K562 (cell line): ENCODE results near the gene MYH3. TPM values are rescaled to one million over a fixed set of nuclear protein-coding genes. Genes with fewer than 3 reads are reported as not detected.

Experiments used
- ATAC-seq: fragments of 200-7000 bp; cut with Tn5 transposase; 3 replicates; pipeline ENCODE4 v1.9.1; 2020; ENCODE audit warnings: moderate library complexity
- BruUV-seq: library from RNA; stranded (reverse); fragments of 400-500 nt; replicated peaks from 2 replicates; lab custom pipeline; 2021; lab: Mats Ljungman, UMichigan
- CTCF ChIA-PET: fragments of 300-600 bp; formaldehyde crosslinking; extraction: SDS; loops from one replicate; lab custom pipeline; 2021; ENCODE audit warnings: low intra/inter-chr PET ratio; lab: Yijun Ruan, JAX
- POLR2A ChIA-PET: fragments of 300-600, 350-650 bp; sonication (Branson Sonifier 250); formaldehyde crosslinking; extraction: SDS; loops from one replicate; lab custom pipeline; 2021; ENCODE audit warnings: antibody characterized with exemption, inconsistent platforms; lab: Yijun Ruan, JAX
- DNase-seq, 4 experiments: peaks; one replicate each; pipeline versions ENCODE4 v3.0.0 to v3.0.0-alpha.2; 2011 to 2018; ENCODE audit warnings: low spot score in 3 of 4, mixed read lengths in 3 of 4; ENCODE audit errors: extremely low read depth in 1 of 4
- FAIRE-seq: peaks from 2 replicates; lab custom pipeline; 2011; peaks lifted over from hg19 to GRCh38; lab: Jason Lieb, UNC
- H2AFZ ChIP-seq: 2 replicates; pipeline ENCODE4 v1.6.0; 2011; ENCODE audit warnings: low read depth, low read length, control low read depth, inconsistent platforms
- H3K27ac ChIP-seq: fragments of 200-600 bp; 3 replicates; pipeline ENCODE4 v1.8.0; 2011; ENCODE audit warnings: low read depth, mild to moderate bottlenecking, control low read depth, inconsistent platforms, low read length, moderate library complexity, mixed read lengths; ENCODE audit errors: extremely low read depth
- H3K27me3 ChIP-seq, 2 experiments: fragments of 300-600 bp in 1 of 2; 2 replicates in 1 of 2; 3 replicates in 1 of 2; pipeline versions ENCODE4 v1.6.0 to v1.8.0; 2011; ENCODE audit warnings: inconsistent platforms in 2 of 2, low read length in 2 of 2, mild to moderate bottlenecking in 1 of 2, mixed read lengths in 1 of 2, moderate library complexity in 1 of 2; ENCODE audit not compliant: control insufficient read depth in 2 of 2, insufficient read depth in 2 of 2
- H3K36me3 ChIP-seq: fragments of 300-600 bp; 3 replicates; pipeline ENCODE4 v1.8.0; 2011; ENCODE audit warnings: mild to moderate bottlenecking, low read length, inconsistent platforms; ENCODE audit not compliant: control insufficient read depth, insufficient read depth
- H3K4me1 ChIP-seq, 2 experiments: fragments of 200-600 bp in 1 of 2; replicated peaks in 1 of 2; 2 replicates in 1 of 2; 3 replicates in 1 of 2; pipeline versions ENCODE4 v1.5.1 to v1.8.0; 2011; ENCODE audit warnings: inconsistent platforms in 2 of 2, low read length in 2 of 2, mild to moderate bottlenecking in 1 of 2, mixed read lengths in 1 of 2, moderate library complexity in 1 of 2; ENCODE audit not compliant: control insufficient read depth in 2 of 2, insufficient read depth in 2 of 2
- H3K4me2 ChIP-seq: 2 replicates; pipeline ENCODE4 v1.6.1; 2011; ENCODE audit warnings: low read length, control low read depth, inconsistent platforms, mixed read lengths; ENCODE audit not compliant: insufficient read depth
- H3K4me3 ChIP-seq: fragments of 200-600 bp; sonication (generic), shearing (Covaris generic); 2 replicates; pipeline ENCODE4 v1.5.1; 2016; ENCODE audit warnings: control low read depth, inconsistent platforms
- H3K79me2 ChIP-seq: fragments of 200-600 bp; 3 replicates; pipeline ENCODE4 v1.8.0; 2011; ENCODE audit warnings: low read length, inconsistent platforms; ENCODE audit not compliant: control insufficient read depth, insufficient read depth
- H3K9ac ChIP-seq, 2 experiments: 2 replicates each; pipeline versions ENCODE4 v1.6.0 to v1.6.1; 2011; ENCODE audit warnings: low read depth in 2 of 2, low read length in 2 of 2, control low read depth in 1 of 2, inconsistent platforms in 1 of 2, mild to moderate bottlenecking in 1 of 2, mixed read lengths in 1 of 2; ENCODE audit not compliant: insufficient read depth in 1 of 2
- H3K9me1 ChIP-seq: one replicate; pipeline ENCODE4 v1.6.0; 2011; ENCODE audit warnings: inconsistent platforms, mild to moderate bottlenecking, low read length, moderate library complexity; ENCODE audit not compliant: control insufficient read depth, insufficient read depth
- H3K9me3 ChIP-seq: replicated peaks from 2 replicates; pipeline ENCODE4 v1.5.1; 2011; ENCODE audit warnings: low read depth, low read length, inconsistent platforms; ENCODE audit not compliant: control insufficient read depth, insufficient read depth
- H4K20me1 ChIP-seq: replicated peaks from 2 replicates; pipeline ENCODE4 v1.6.1; 2011; ENCODE audit warnings: low read length, inconsistent platforms, mixed read lengths; ENCODE audit not compliant: control insufficient read depth, insufficient read depth
- ARNT ChIP-seq, 2 experiments: fragments of 450-650 bp; IDR thresholded peaks; 2 replicates each; pipeline ENCODE4 v1.6.1; 2016; ENCODE audit warnings: mild to moderate bottlenecking in 1 of 2
- CBFB ChIP-seq: sonication (generic); formaldehyde crosslinking; IDR thresholded peaks from 2 replicates; pipeline ENCODE4 v1.4.0; 2020; ENCODE audit warnings: mild to moderate bottlenecking, missing genetic modification reagents
- HMGN3 ChIP-seq: IDR thresholded peaks from 2 replicates; pipeline ENCODE4 v1.6.1; 2011; ENCODE audit warnings: borderline replicate concordance, low read depth, mild to moderate bottlenecking, mixed read lengths, low read length; ENCODE audit not compliant: insufficient read length; ENCODE audit errors: extremely low read depth
- MAFF ChIP-seq: IDR thresholded peaks from 2 replicates; pipeline ENCODE4 v1.6.1; 2012; ENCODE audit warnings: low read length, improper control_type of control experiment
- MED1 ChIP-seq: sonication (generic); formaldehyde crosslinking; IDR thresholded peaks from 2 replicates; pipeline ENCODE4 v1.8.1; 2023; ENCODE audit warnings: missing genetic modification reagents, borderline replicate concordance
- MEF2A ChIP-seq: IDR thresholded peaks from 2 replicates; pipeline ENCODE4 v1.6.1; 2011; ENCODE audit warnings: low read depth, mild to moderate bottlenecking, low read length, moderate library complexity; ENCODE audit not compliant: control insufficient read depth
- MIER1 ChIP-seq: fragments of 450-650 bp; IDR thresholded peaks from 2 replicates; pipeline ENCODE4 v1.6.1; 2016; ENCODE audit warnings: antibody characterized with exemption, mild to moderate bottlenecking, low read depth
- MTA3 ChIP-seq: fragments of 450-650 bp; formaldehyde crosslinking; IDR thresholded peaks from 2 replicates; pipeline ENCODE4 v1.6.1; 2017; ENCODE audit warnings: mild to moderate bottlenecking, borderline replicate concordance
- NUFIP1 ChIP-seq: fragments of 450-650 bp; IDR thresholded peaks from 2 replicates; pipeline ENCODE4 v1.6.1; 2018; ENCODE audit not compliant: partially characterized antibody
- SIX5 ChIP-seq, 2 experiments: IDR thresholded peaks; 2 replicates each; pipeline ENCODE4 v1.6.1; 2011; ENCODE audit warnings: low read length in 2 of 2, borderline replicate concordance in 1 of 2, low read depth in 1 of 2, mild to moderate bottlenecking in 1 of 2, moderate library complexity in 1 of 2; ENCODE audit not compliant: insufficient read depth in 1 of 2
- SMARCA5 ChIP-seq: fragments of 450-650 bp; IDR thresholded peaks from 2 replicates; pipeline ENCODE4 v1.6.1; 2016
- ZBTB17 ChIP-seq: fragments of 450-650 bp; formaldehyde crosslinking; IDR thresholded peaks from 2 replicates; pipeline ENCODE4 v1.4.0; 2020; ENCODE audit warnings: mild to moderate bottlenecking
- ZNF282 ChIP-seq: sonication (generic); formaldehyde crosslinking; IDR thresholded peaks from 2 replicates; pipeline ENCODE4 v1.8.1; 2023; ENCODE audit warnings: missing genetic modification reagents
- ZNF445 ChIP-seq: fragments of 250-450 bp; sonication (Bioruptor Pico); IDR thresholded peaks from 2 replicates; pipeline ENCODE4 v1.4.0; 2020; ENCODE audit warnings: low read depth, mild to moderate bottlenecking, moderate library complexity
- ZNF586 ChIP-seq: fragments of 450-650 bp; formaldehyde crosslinking; conservative IDR thresholded peaks from 2 replicates; pipeline ENCODE4 v1.4.0; 2020; ENCODE audit warnings: mild to moderate bottlenecking, moderate library complexity
- ZNF76 ChIP-seq: fragments of 250-450 bp; sonication (Bioruptor Pico); IDR thresholded peaks from 2 replicates; pipeline ENCODE4 v1.4.0; 2020; ENCODE audit warnings: mild to moderate bottlenecking, moderate library complexity, borderline replicate concordance
- WGBS: fragments of 100-300 bp; shearing (Covaris generic); methylation state at CpG from one replicate; pipeline ENCODE4 v1.1.6; 2016; ENCODE audit warnings: low coverage, mixed read lengths; ENCODE audit not compliant: insufficient coverage; ENCODE audit errors: missing lambda C conversion rate; 5-methylcytosine and 5-hydroxymethylcytosine counted together
- in situ Hi-C: fragments of 300-500 bp; cut with MboI; formaldehyde crosslinking; loops from 4 replicates; pipeline ENCODE4 v1.15.0; 2018; ENCODE audit warnings: inconsistent platforms, mixed read lengths
- intact Hi-C: fragments of 100-400 bp; cut with micrococcal nuclease; formaldehyde crosslinking; loops from 2 replicates; pipeline ENCODE4 v1.14.2; 2022
- polyA plus RNA-seq, 8 experiments: library from polyadenylated mRNA; depleted of rRNA in 4 of 8; stranded (reverse) in 5 of 8; unstranded in 3 of 8; fragments of >200 nt; fragmentation: Nextera tagmentation in 2 of 8; fragmentation: Illumina TruSeq in 1 of 8; extraction: Ambion mirVana in 2 of 8; extraction: Trizol in 1 of 8; gene quantifications; 2 replicates each; pipeline versions ENCODE4 v1.2.1 to v1.2.3, GENCODE V29; 2011 to 2014; ENCODE audit warnings: inconsistent platforms in 1 of 8, missing spikeins in 1 of 8
- total RNA-seq, 7 experiments: library from RNA; depleted of rRNA in 6 of 7; stranded (reverse); fragments of >200 nt in 6 of 7; fragmentation: Illumina TruSeq in 2 of 7; extraction: Trizol in 2 of 7; gene quantifications; 2 replicates each; pipeline versions ENCODE4 v1.2.1 to v1.2.3, GENCODE V29; 2011 to 2021; ENCODE audit warnings: low replicate concordance in 1 of 7
- TF ChIP-seq, protein P1 (sequence below): fragments of 450-650 bp; IDR thresholded peaks from 2 replicates; pipeline ENCODE4 v1.6.1; 2017; ENCODE audit warnings: mild to moderate bottlenecking, moderate library complexity
- TF ChIP-seq, protein P2 (sequence below): fragments of 150-350 bp; conservative IDR thresholded peaks from 2 replicates; pipeline ENCODE4 v1.6.1; 2014; ENCODE audit warnings: low read length

MYH3 gene
- total and polyA plus RNA-seq, 9 of the 15 experiments (the other 6 are each of a cell fraction or from before 2014, with no cell fraction given): 0.24 to 0.75 (median 0.40) TPM; not detected in 1

DNA sequence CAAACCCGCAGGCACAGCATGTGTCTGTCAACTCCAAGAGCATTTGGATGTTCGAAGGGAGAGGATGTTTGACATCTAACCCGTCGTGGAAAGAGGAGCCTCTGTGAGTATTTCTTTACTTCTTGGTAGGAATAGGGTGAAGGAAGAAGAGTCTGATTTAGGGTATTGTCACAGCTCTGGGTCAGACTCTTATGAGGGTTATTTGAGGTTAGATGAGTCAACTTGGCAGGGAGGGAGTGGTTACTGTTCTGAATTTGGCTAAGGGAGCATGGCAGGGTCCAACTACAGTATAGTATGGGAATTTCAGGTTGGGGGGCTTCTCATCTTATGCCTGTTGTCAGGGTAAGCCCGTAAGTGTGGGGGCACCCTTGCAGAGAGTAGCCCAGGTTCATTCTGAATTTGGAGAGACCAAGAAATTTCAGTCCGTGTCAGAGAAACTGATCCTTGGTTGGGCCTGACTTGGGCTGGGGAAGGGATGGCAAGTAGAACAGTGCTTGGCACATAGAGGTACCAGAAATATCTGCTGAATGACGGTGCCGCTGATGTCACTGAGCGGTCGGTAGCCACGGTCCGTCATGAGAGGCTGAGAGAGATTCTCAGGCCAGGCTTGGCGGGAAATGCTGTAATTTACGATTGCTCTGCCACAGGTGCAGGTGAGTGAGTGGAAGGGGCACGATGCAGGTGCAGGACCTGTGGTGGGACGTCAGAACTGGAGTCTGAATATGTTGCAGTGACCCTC, 43.2 kb downstream of the MYH3 start:
- Histone ChIP-seq H3K4me1 (no peaks in the 10 kb centered on the region; a peak in 1 of 5 replicates), H3K9me3 (no peaks in the 10 kb centered on the region), H3K27me3 (peaks cover 5 to 6% of the 10 kb centered on the region in 2 experiments; a peak in 2 of 5 replicates), H3K79me2 (no peaks in the 10 kb centered on the region), H3K4me2 (no peak overlapping the region), H3K9ac (no peak overlapping the region), H3K4me3 (no peak overlapping the region), H3K9me1 (no peaks in the 10 kb centered on the region), H3K27ac (no peak overlapping the region), H2AFZ (no peak overlapping the region), H4K20me1 (0 out of 2 replicates have a peak, but pooled peaks cover 4% of the 10 kb centered on the region), H3K36me3 (no peaks in the 10 kb centered on the region)
- BruUV-seq: no TSS peak
- TF ChIP-seq SMARCA5 (no peak), ZNF445 (CRISPR knock-in tag) (no peak), MED1 (no peak), CBFB (CRISPR knock-in tag) (no peak), MTA3 (no peak), ZBTB17 (CRISPR knock-in tag) (no peak), HMGN3 (no peak), ZNF586 (CRISPR knock-in tag) (no peak), SIX5 (IDR thresholded peaks at IDR 0.05; ENCODE audit: borderline replicate concordance in 1 of 2, insufficient read depth in 1 of 2, low read depth in 1 of 2, low read length in 2 of 2) (no peak), NUFIP1 (no peak), ZNF282 (CRISPR knock-in tag) (no peak), ZNF76 (CRISPR knock-in tag) (no peak), MEF2A (no peak), ARNT (IDR thresholded peaks at IDR 0.05) (no peak), MAFF (no peak), MIER1 (no peak)
- TF ChIP-seq, protein P1, sequence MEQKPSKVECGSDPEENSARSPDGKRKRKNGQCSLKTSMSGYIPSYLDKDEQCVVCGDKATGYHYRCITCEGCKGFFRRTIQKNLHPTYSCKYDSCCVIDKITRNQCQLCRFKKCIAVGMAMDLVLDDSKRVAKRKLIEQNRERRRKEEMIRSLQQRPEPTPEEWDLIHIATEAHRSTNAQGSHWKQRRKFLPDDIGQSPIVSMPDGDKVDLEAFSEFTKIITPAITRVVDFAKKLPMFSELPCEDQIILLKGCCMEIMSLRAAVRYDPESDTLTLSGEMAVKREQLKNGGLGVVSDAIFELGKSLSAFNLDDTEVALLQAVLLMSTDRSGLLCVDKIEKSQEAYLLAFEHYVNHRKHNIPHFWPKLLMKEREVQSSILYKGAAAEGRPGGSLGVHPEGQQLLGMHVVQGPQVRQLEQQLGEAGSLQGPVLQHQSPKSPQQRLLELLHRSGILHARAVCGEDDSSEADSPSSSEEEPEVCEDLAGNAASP: no peak
- TF ChIP-seq, protein P2, sequence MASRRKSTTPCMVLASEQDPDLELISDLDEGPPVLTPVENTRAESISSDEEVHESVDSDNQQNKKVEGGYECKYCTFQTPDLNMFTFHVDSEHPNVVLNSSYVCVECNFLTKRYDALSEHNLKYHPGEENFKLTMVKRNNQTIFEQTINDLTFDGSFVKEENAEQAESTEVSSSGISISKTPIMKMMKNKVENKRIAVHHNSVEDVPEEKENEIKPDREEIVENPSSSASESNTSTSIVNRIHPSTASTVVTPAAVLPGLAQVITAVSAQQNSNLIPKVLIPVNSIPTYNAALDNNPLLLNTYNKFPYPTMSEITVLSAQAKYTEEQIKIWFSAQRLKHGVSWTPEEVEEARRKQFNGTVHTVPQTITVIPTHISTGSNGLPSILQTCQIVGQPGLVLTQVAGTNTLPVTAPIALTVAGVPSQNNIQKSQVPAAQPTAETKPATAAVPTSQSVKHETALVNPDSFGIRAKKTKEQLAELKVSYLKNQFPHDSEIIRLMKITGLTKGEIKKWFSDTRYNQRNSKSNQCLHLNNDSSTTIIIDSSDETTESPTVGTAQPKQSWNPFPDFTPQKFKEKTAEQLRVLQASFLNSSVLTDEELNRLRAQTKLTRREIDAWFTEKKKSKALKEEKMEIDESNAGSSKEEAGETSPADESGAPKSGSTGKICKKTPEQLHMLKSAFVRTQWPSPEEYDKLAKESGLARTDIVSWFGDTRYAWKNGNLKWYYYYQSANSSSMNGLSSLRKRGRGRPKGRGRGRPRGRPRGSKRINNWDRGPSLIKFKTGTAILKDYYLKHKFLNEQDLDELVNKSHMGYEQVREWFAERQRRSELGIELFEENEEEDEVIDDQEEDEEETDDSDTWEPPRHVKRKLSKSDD: no peak
- 10% methylated on average over 14 of the region's 16 CpGs for WGBS
- ChIA-PET POLR2A (no interaction called here), CTCF (interaction anchor here (1.2 to 3.5 kb wide), 3 partner anchors 286 to 321 kb away, joined by 6 to 19 read pairs (median 17); no protein-coding TSS in a partner anchor)
- DNase-seq (no peak), FAIRE-seq (no peak), ATAC-seq (no peak)
- intact Hi-C loops: loop anchor here (1.0 kb wide), 2 partner anchors 287 to 319 kb away; no protein-coding TSS in a partner anchor
- in situ Hi-C loops: loop anchor here (10.0 kb wide), 2 partner anchors 289 to 689 kb away; no protein-coding TSS in a partner anchor
